HG02763 (cell line): ENCODE data around the gene HIRIP3.

Experiments
- ATAC-seq: cut with Tn5 transposase; IDR thresholded peaks from one replicate; pipeline ENCODE4 v1.9.1; 2021; ENCODE audit warnings: mild to moderate bottlenecking, moderate library complexity; ENCODE audit not compliant: unreplicated experiment

HIRIP3 gene

GRCh38 chr16:29984137-29984763 lies 11.2 kb downstream of the HIRIP3 start:
- ATAC-seq: no peak

GRCh38 chr16:29983420-29984136 lies 11.8 kb downstream of the HIRIP3 start:
- ATAC-seq: no peak

- no peak for ATAC-seq
Measured at GRCh38 chr16:29982560-29983419, 12.6 kb downstream of the HIRIP3 start.

GRCh38 chr16:29978564-29979270 lies 16.7 kb downstream of the HIRIP3 start:
- no peak for ATAC-seq

DNA sequence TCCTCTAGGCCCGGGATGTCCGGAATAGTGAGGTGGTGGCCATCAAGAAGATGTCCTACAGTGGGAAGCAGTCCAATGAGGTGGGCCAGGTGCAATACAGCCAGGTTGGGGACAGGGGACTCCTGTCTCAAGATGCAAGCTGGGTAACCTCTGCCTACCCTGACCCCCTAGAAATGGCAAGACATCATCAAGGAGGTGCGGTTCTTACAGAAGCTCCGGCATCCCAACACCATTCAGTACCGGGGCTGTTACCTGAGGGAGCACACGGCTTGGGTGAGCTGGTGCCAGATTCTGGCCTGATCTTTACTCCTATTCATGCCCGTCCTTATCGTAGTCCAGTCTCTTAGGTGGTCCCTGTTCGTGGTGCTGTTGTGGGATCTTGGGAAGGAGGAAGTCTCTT lies 17.3 kb downstream of the HIRIP3 start:
- ATAC-seq: no peak

DNA sequence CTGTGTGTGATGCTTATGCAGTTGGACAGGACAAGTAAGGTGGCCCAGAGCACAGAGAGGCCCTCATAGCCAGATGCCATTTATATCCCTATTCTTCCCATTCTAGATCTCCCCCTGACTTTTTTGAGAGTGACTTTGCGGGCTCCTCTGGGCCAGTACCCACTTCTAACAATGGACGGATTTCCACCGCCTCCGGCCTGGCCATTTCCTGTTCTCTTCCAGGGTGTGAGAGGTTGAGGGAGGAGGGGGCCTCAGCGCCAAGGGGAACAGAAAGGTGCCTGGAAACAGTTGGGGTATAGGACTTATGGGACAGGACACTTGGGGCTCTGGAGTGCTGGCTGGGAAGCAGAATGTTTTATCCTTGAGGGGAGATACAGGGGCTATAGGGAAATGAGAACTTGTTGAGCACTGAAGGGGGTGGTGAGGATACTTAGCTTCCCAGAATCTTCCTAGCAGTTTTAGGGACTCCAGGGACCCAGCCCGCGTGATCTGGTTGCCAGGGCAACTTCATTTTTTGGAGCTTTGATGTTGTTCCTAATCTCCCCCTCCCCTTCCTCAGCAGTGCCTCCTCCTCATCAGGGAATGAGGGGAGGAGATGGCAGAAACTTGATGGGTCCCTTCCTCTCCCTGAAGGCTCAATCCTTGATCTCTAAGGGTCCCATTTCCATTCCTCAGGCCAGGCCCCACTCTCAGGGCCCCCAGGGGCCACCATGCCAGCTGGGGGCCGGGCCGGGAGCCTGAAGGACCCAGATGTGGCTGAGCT lies 18.2 kb downstream of the HIRIP3 start:
- ATAC-seq: no peak

DNA sequence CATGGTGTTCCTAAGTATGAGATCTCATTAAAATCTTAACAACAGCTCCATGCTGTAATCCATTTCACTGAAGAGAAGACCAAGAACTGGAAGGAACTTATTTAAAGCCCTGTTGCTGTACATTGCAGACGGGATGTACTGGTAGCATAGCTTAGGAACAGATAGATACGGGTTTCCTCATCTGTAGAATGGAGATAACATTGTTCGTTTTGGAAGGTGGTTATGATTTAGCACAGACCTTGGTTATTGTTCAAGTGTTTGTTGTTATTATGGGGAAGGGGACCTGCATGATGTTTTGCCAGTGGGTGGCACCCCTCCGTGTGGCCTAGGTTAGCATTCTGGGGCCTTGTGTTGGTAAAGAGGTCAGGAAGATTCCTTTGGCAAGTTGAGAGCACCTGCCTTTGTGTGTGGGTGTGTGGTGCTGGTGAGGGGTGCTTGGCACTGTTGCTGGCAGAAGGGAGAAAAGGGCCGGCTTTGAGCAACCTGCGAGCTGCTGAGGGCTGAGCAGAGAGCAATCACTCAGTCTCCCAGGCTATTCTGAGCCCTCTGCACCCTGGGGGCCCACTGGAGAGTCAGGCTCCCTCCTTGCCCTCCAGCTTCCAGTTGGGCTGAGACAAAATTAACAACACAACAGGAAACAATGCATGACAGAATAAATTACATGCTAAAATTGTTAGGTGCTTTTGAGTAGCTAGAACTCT lies 19.5 kb downstream of the HIRIP3 start:
- no peak for ATAC-seq

- ATAC-seq: no peak
Measured at GRCh38 chr16:29975134-29975538, 20.3 kb downstream of the HIRIP3 start.

DNA sequence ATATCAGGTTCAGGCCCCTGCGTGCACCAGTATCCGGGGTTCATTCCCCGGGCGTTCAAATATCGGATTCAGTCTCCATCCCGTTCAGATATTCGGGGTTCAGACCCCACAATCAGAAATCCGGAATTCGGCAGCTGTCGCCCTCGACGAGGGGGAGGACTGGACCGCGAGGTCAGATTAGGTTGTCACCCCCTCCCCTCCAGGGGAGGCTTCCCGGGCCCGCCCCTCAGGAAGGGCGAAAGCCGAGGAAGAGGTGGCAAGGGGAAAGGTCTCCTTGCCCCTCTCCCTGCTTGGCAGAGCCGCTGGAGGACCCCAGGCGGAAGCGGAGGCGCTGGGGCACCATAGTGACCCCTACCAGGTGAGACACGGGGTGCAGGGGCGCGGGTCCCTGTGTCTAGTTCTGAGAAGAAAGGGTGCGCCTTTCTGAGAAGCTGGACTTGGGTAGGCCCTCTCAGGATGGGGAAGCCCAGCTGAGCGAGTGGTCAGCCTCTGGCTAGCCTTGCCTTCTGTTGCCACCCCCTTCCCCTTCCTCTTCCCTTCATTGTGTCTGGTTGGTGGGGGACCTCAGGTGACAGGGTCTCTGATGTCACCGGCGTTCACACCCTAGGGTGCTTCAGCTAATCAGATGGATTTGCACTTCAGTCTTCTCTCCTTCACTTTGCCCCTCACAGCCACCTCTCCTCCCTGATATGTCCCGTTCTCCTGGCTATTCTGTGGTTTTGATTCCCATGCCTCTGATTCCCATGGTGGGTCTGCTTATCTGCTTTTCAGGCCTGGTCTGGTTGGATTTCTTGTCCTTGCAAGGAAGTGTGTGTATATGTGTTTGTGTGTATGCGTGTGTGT lies 20.9 kb downstream of the HIRIP3 start:
- no peak for ATAC-seq

DNA sequence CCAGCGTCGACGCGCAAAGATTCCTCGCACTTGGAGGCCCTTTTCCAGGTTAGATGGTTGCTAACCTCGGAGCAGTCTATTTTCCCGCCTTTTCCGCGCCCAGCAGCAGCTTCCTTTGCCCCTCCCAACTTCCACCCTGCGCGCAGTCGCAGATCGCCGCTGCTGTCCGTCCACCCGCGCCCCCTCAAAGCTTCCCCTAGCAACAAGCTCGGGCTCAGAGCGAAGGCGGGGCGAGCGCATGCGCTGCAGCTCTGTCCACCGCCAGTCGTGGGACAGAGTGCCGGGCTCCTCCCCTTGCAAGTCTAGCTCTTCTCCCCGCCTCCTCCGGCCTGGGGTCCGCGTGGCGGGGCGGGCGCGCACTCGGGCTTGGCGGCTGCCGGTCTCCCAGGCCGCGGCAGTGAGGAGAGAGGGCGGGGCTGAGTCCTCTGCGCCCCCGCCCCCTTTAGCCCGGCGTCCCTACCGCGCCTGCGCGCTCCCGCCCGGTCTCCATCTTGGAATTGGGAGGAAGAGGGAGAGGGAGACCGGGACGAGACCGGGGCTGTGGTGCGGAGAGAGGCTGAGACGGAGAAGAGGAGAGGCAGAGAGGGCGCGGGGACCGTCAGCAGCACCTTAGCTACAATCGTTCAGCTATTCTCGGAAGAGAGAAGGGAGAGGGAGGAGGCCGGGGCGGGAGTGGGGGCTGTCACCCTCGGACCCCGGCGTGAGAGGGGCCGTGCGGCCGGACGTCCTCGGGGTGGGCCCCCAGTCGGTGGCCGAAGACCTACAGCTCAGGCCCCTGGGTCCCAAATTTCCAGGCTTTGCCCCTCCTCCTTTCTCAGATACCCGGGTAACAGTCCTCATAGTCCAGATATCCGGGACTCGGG lies 21.8 kb downstream of the HIRIP3 start, which contains the start of gene TAOK2:
TSS of gene TAOK2 (plus strand) at position 485 of the 863 bp plus-strand sequence. CDS start 3,905 bp downstream, outside the sequence.
- ATAC-seq: peak; percentile 92

- no peak for ATAC-seq
Measured at GRCh38 chr16:29972992-29973383, 22.4 kb downstream of the HIRIP3 start.

GRCh38 chr16:29972500-29972899 lies 22.9 kb downstream of the HIRIP3 start:
- no peak for ATAC-seq

DNA sequence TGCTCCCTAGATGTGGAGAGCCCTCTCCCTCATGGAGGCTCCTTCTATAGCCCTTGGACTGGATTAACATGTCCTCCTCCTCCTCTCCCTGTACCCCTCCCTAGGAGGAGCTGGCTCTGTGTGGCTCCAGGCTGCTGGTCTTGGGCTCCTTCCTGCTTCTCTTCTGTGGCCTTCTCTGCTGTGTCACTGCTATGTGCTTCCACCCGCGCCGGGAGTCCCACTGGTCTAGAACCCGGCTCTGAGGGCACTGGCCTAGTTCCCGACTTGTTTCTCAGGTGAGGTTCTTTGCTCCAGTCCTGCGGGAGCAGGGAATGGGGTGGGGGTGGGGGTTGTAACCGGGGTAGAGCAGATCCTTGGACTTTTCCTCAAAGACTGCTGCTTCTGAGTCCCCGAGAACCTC lies 24.1 kb downstream of the HIRIP3 start:
- no peak for ATAC-seq

GRCh38 chr16:29968205-29968604 lies 27.2 kb downstream of the HIRIP3 start:
- ATAC-seq: no peak

- no peak for ATAC-seq
Measured at GRCh38 chr16:29963021-29963743, 32.2 kb downstream of the HIRIP3 start.

GRCh38 chr16:29962344-29962994 lies 32.9 kb downstream of the HIRIP3 start:
- no peak for ATAC-seq
